ENCODE measurements around the gene OMD.

Gene OMD

GRCh38 chr9:92424340-92424739 is at the start of gene OMD:
Gene OMD, minus strand, starts transcription at chr9:92424471. Its CDS starts 6,913 bp downstream, at chr9:92417558.
- DNase-seq (ENCODE audit: low read depth): no peak

- no peak for DNase-seq (ENCODE audit: low read depth)
Measured at GRCh38 chr9:92468206-92468605, 43.9 kb upstream of the OMD start.

GRCh38 chr9:92467511-92467910 is 43.2 kb upstream of the OMD start:
- DNase-seq (ENCODE audit: low read depth): no peak

GRCh38 chr9:92467041-92467440 is 42.8 kb upstream of the OMD start:
- DNase-seq (ENCODE audit: low read depth): no peak

GRCh38 chr9:92463984-92464383 is 39.7 kb upstream of the OMD start:
- DNase-seq (ENCODE audit: low read depth): no peak

GRCh38 chr9:92463387-92463786 is 39.1 kb upstream of the OMD start:
- no peak for DNase-seq (ENCODE audit: low read depth)

GRCh38 chr9:92457576-92457975 is 33.3 kb upstream of the OMD start:
- DNase-seq (ENCODE audit: low read depth): no peak

GRCh38 chr9:92455217-92455616 is 30.9 kb upstream of the OMD start:
- DNase-seq (ENCODE audit: low read depth): no peak

GRCh38 chr9:92446536-92446935 is 22.3 kb upstream of the OMD start:
- DNase-seq (ENCODE audit: low read depth): no peak

GRCh38 chr9:92444841-92445240 is 20.6 kb upstream of the OMD start:
- DNase-seq (ENCODE audit: low read depth): no peak

GRCh38 chr9:92440751-92441046 is 16.4 kb upstream of the OMD start:
- no peak for DNase-seq (ENCODE audit: low read depth)

- DNase-seq (ENCODE audit: low read depth): no peak
Measured at GRCh38 chr9:92439921-92440750, 15.9 kb upstream of the OMD start.

- DNase-seq (ENCODE audit: low read depth): no peak
Measured at GRCh38 chr9:92438900-92439526, 14.7 kb upstream of the OMD start.

- DNase-seq (ENCODE audit: low read depth): no peak
Measured at GRCh38 chr9:92435263-92435662, 11.0 kb upstream of the OMD start.

GRCh38 chr9:92432972-92433548 is 8.8 kb upstream of the OMD start:
- no peak for DNase-seq (ENCODE audit: low read depth)

- DNase-seq (ENCODE audit: low read depth): no peak
Measured at GRCh38 chr9:92432350-92432749, 8.1 kb upstream of the OMD start.

- DNase-seq (ENCODE audit: low read depth): no peak
Measured at GRCh38 chr9:92429836-92430235, 5.6 kb upstream of the OMD start.

GRCh38 chr9:92426501-92427145 is 2.4 kb upstream of the OMD start:
- no peak for DNase-seq (ENCODE audit: low read depth)

- DNase-seq (ENCODE audit: low read depth): no peak
Measured at GRCh38 chr9:92425474-92425873, 1.2 kb upstream of the OMD start.

- DNase-seq (ENCODE audit: low read depth): no peak
Measured at GRCh38 chr9:92423612-92424011, 659 bp downstream of the OMD start.

GRCh38 chr9:92422611-92423338 is 1.5 kb downstream of the OMD start:
- DNase-seq (ENCODE audit: low read depth): no peak

- DNase-seq (ENCODE audit: low read depth): no peak
Measured at GRCh38 chr9:92414566-92414965, 9.7 kb downstream of the OMD start.

Measured in stimulated activated CD8-positive, alpha-beta memory T cell treated with anti-CD3 and anti-CD28 coated beads, Interleukin-12 subunit alpha, Interleukin-12 subunit beta, amount 100 ng/mL, for 4 hours (primary cell).